ENCODE results near the gene ANKRD53.
A peak's percentile ranks its signal among the peaks of the same experiment; 100 is the strongest.
"Not testable (repeated sequence)": the region's sequence is repeated elsewhere in the genome, so short reads cannot be mapped to it uniquely, and the experiment has no call there.

Gene ANKRD53

DNA sequence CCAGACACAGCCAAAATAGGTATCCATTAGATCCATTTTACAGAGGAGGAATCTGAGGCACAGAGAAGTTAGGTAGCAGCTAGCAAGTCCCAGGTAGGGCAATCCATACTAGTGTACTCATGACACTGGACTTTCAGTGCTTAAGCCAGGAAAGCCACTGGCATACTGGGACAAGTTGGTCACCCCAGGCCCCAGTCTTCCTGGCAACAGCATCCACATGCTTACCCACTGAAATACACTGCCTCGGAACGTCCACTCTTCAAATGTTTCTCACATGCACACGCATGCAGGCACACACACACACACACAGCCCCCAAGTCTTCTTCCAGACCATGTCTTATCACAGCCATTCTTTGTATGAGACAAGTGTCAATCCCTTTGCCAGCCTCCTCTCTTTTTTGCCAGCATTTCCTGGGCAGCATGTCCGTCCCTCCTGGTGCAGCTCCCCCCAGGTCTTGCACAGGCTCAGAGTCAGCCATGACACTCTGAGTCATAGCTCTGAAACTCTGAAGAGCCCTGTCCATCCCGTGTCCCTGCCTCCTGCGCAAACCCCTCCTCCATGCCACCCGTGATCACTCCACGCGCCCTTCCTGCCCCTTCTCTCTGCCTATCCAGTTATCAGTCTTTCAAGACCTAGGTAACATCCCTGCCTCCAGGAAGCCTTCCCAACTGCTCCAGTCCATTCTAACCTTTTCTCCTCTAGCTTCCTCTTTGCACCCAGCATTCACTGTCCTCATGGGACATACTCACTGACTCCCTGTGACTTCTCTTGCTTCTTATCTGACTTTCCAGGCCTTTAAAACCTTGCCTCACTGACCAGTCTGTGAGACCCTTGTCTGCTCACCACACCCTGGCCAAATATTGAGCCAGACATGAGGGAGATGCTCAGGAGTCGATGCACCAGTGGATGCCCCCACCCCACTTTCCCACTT lies 27.1 kb downstream of the ANKRD53 start:
- DNase-seq (ENCODE audit: low read depth in 1 of 2, low spot score in 1 of 2) = no peak

DNA sequence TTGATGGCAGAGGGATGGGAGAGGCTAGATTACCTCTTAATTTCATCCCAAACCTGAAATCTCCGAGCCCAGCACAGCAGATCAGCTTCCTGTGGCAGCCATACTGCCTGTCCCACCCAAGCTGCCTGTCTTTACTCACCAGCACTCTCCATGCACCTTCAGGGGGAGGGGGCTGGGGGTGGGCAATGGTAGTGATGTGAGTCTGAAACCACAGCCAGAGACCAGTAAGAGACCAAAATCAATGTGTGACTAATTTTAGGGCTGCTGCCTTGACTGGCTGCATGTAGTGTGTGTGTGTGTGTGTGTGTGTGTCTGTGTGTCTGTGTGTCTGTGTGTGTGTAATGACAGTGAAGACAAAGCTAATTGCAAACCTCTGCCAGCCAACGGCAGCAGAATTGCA lies 27.9 kb downstream of the ANKRD53 start:
- no peak for DNase-seq (ENCODE audit: low read depth in 1 of 2, low spot score in 1 of 2)

- DNase-seq (ENCODE audit: low read depth in 1 of 2, low spot score in 1 of 2) = no peak
Observed at GRCh38 chr2:71006955-71007799, 28.7 kb downstream of the ANKRD53 start.

DNA sequence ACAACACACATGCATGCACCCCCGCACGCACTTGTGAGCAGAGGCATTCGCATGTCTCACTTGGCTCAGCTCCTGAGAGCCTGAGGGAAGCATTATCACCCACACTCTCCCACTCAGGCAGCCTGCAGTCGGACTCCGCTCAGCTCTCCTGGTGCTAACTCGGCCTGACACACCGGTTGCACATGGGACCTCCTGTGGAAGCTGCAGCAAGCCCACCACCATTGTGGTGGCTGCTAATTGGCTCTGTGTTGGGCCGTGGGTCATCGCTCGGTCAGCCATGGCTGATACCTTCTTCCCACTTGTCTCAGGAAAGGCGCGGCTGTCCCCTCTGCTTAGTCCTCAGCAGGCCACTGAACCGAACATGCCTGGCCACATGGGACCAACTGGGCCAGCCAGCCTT lies 29.9 kb downstream of the ANKRD53 start:
- no peak for DNase-seq (ENCODE audit: low read depth in 1 of 2, low spot score in 1 of 2)

GRCh38 chr2:71011786-71012185 lies 33.4 kb downstream of the ANKRD53 start:
- not testable (repeated sequence) for DNase-seq (ENCODE audit: low read depth in 1 of 2, low spot score in 1 of 2)

- DNase-seq (ENCODE audit: low read depth in 1 of 2, low spot score in 1 of 2) = no peak
Observed at GRCh38 chr2:71018625-71019024, 40.2 kb downstream of the ANKRD53 start.

DNA sequence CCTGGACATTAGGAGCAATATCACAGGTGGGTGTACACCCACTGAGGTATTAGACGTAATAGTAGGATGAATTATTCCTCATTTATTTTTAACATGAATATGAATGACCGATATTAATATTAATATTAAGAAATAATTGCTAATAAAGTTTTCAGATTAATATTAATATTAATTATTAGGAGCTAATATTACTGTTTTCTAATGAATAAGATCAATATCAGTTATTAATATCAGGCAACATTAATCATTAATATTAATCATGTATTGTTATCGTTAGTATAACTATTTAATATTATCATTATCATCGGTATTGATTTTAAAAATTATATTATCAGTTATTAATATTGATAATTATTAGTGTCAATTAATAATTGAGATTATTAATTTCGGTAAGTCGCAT lies 41.6 kb downstream of the ANKRD53 start:
- DNase-seq (ENCODE audit: low read depth in 1 of 2, low spot score in 1 of 2) = not testable (repeated sequence)

- not testable (repeated sequence) for DNase-seq (ENCODE audit: low read depth in 1 of 2, low spot score in 1 of 2)
Observed at GRCh38 chr2:71021394-71021793, 43.0 kb downstream of the ANKRD53 start.

GRCh38 chr2:71023553-71024243 lies 45.3 kb downstream of the ANKRD53 start:
- DNase-seq (ENCODE audit: low read depth in 1 of 2, low spot score in 1 of 2) = peak; percentile 34 to 52

All from activated T-helper 1 cell treated with anti-CD3 and anti-CD28 coated beads, Interleukin-2, amount 50 U/mL, for 16 hours (primary cell).